HG03097 (cell line): ENCODE data around the gene SCP2.

Experiments used
- ATAC-seq: cut with Tn5 transposase; IDR thresholded peaks from one replicate; pipeline ENCODE4 v1.9.1; 2021; ENCODE audit not compliant: unreplicated experiment, low FRiP score

SCP2 gene

GRCh38 chr1:53092659-53093450 lies 165.8 kb downstream of the SCP2 start:
- ATAC-seq: no peak

- no peak for ATAC-seq
Observed at GRCh38 chr1:53093451-53093754, 166.3 kb downstream of the SCP2 start.

GRCh38 chr1:53093778-53094532 lies 166.9 kb downstream of the SCP2 start:
- ATAC-seq: no peak

- ATAC-seq: no peak
Observed at GRCh38 chr1:53094533-53094919, 167.4 kb downstream of the SCP2 start.
